SK-N-SH treated with all-trans-retinoic acid at 6 μM for 48 hours (cell line): ENCODE data around the gene SCAF8.

Experiments
- OSR1 ChIP-seq: fragments of 250-450 bp; sonication (Bioruptor Pico); IDR thresholded peaks from 2 replicates; pipeline ENCODE4 v1.8.0; 2022; ENCODE audit warnings: moderate library complexity, mild to moderate bottlenecking, inconsistent platforms
- PPARA ChIP-seq: fragments of 250-450 bp; sonication (Bioruptor Pico); IDR thresholded peaks from 2 replicates; pipeline ENCODE4 v1.5.0; 2020; ENCODE audit warnings: mild to moderate bottlenecking, borderline replicate concordance

DNA sequence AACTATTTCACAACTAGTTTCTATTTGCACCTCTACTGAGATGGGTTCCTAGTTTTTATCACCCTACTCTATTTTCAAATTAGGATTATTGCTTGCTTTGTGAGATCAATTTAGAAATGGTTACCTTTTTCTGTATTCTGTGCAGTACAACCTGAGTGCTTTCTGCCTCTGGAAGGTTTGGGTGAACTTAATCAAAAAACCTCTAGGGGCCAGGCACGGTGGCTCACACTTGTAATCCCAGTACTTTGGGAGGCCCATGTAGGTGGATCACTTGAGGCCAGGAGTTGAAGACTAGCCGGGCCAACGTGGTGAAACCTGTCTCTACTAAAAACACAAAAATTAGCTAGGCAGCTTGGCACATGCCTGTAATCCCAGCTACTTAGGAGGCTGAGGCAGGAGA lies 63.3 kb downstream of the SCAF8 start:
- TF ChIP-seq PPARA (no peak), OSR1 (CRISPR knock-in tag) (no peak)
